Right lobe of liver (tissue), 6 donors: Measurements from ENCODE around the gene MRPL57. TPM values are rescaled to one million over a fixed set of nuclear protein-coding genes. Genes with fewer than 3 reads are reported as not detected.
"Not testable (repeated sequence)": the region's sequence is repeated elsewhere in the genome, so short reads cannot be mapped to it uniquely, and the experiment has no call there.

Experiments
- ATAC-seq, 4 donors: fragments of 200-7000 bp; cut with Tn5 transposase; one replicate each; pipeline ENCODE4 v1.9.1; 2020; ENCODE audit warnings: mild to moderate bottlenecking in 4 of 4, moderate library complexity in 4 of 4
- DNase-seq, 3 donors: peaks; one replicate each; pipeline ENCODE4 v3.0.0-alpha.2; 2020
- H3K27ac ChIP-seq, 3 donors: fragments of 200-600 bp; one replicate each; pipeline ENCODE4 v1.8.0; 2022
- H3K27me3 ChIP-seq, 2 donors: fragments of 200-600 bp; one replicate each; pipeline ENCODE4 v1.8.0; 2022
- H3K36me3 ChIP-seq, 4 donors: fragments of 200-600 bp; sonication (generic) in 1 of 4; one replicate each; pipeline versions ENCODE4 v1.5.1 to v1.8.0; 2017 to 2022; ENCODE audit warnings: control low read depth in 1 of 4
- H3K4me1 ChIP-seq, 4 donors: fragments of 200-600 bp; sonication (generic) in 1 of 4; one replicate each; pipeline versions ENCODE4 v1.5.1 to v1.8.0; 2017 to 2022; ENCODE audit warnings: control low read depth in 1 of 4
- H3K4me3 ChIP-seq, 3 donors: fragments of 200-600 bp; one replicate each; pipeline ENCODE4 v1.8.0; 2022
- H3K9me3 ChIP-seq, 4 donors: fragments of 200-600 bp; sonication (generic) in 1 of 4; one replicate each; pipeline versions ENCODE4 v1.5.1 to v1.8.0; 2017 to 2022; ENCODE audit warnings: control low read depth in 1 of 4
- CTCF ChIP-seq, 4 donors: fragments of 200-600 bp in 3 of 4; fragments of 450-650 bp in 1 of 4; IDR thresholded peaks; one replicate each; pipeline versions ENCODE4 v1.5.1 to v1.8.0; 2016 to 2022; ENCODE audit warnings: antibody characterized with exemption in 4 of 4, mild to moderate bottlenecking in 2 of 4
- POLR2A ChIP-seq: fragments of 450-650 bp; IDR thresholded peaks from one replicate; pipeline ENCODE4 v1.6.1; 2017; ENCODE audit warnings: antibody characterized with exemption, mild to moderate bottlenecking
- WGBS: methylation state at CpG from one replicate; pipeline ENCODE4 v1.1.6; 2018; ENCODE audit warnings: low coverage, low lambda C conversion rate; ENCODE audit not compliant: insufficient coverage; ENCODE audit errors: missing lambda C conversion rate; 5-methylcytosine and 5-hydroxymethylcytosine counted together
- intact Hi-C, 2 donors: fragments of 100-400 bp; cut with DNase I; formaldehyde crosslinking; loops; one replicate each; pipeline versions ENCODE4 v1.11.2 to v1.14.1; 2022
- total RNA-seq, 6 experiments: library from RNA; depleted of rRNA in 2 of 6; stranded (reverse); fragments of >200 nt in 2 of 6; fragmentation: NEBNext Ultra II Directional in 3 of 6; extraction: Animal tissue kit (Norgen Biotek cat#: 25700) in 3 of 6; gene quantifications; one replicate each; pipeline versions ENCODE4 v1.1.0 to v1.2.4, GENCODE V29; 2016 to 2023
- donor health status: DM: no; HTN: yes; CAD: no.
- donor health status: DM: no; HTN: no; CAD: no.
- donor health status: DM: no; HTN: no; CAD: no.
- donor health status: DM: no; HTN: yes; CAD: no.
- donor health status: DM: no; HTN: yes; CAD: no.

MRPL57 gene
- total RNA-seq, 6 experiments from 2014 or later, result 10.6 to 38.7 (median 13.6) TPM

- DNase-seq (no peak), ATAC-seq (no peak)
- Histone ChIP-seq H3K36me3 (no peaks in the 10 kb centered on the region), H3K9me3 (no peaks in the 10 kb centered on the region), H3K27me3 (no peaks in the 10 kb centered on the region), H3K4me3 (peak overlapping the region; percentile 82 to 95 (median 94)), H3K27ac (peak overlapping the region in 1 of 3 donors; percentile 91), H3K4me1 (peaks cover 0 to 14% (median 0%) of the 10 kb centered on the region in 4 donors)
- TF ChIP-seq POLR2A (no peak), CTCF (IDR thresholded peaks at IDR 0.05) (no peak)
- intact Hi-C loops, result no loop called here
- 2% methylated on average over 12 of the region's 13 CpGs for WGBS
Measured at GRCh38 chr13:21175656-21176214, 723 bp upstream of the MRPL57 start.

- intact Hi-C loops, result no loop called here
Measured at GRCh38 chr13:21176982-21177284, 475 bp downstream of the MRPL57 start.

GRCh38 chr13:21181671-21182070, 5.2 kb downstream of the MRPL57 start:
- DNase-seq (no peak), ATAC-seq (no peak)
- H3K27ac ChIP-seq, result no peak overlapping the region
- no peaks in the 10 kb centered on the region for H3K9me3 ChIP-seq
- H3K4me1 ChIP-seq, result peaks cover 0 to 6% (median 0%) of the 10 kb centered on the region in 4 donors
- no peaks in the 10 kb centered on the region for H3K27me3 ChIP-seq
- no peak for TF ChIP-seq POLR2A
- TF ChIP-seq CTCF (IDR thresholded peaks at IDR 0.05), result no peak
- no peak overlapping the region for H3K4me3 ChIP-seq
- no peaks in the 10 kb centered on the region for H3K36me3 ChIP-seq
- WGBS, result 76% methylated on average over 2 of the region's 2 CpGs
- intact Hi-C loops, result no loop called here

More at GRCh38 chr13:21176982-21177284, 475 bp downstream of the MRPL57 start:
- no peaks in the 10 kb centered on the region for H3K36me3 ChIP-seq
- H3K9me3 ChIP-seq, result no peaks in the 10 kb centered on the region
- H3K4me1 ChIP-seq, result peaks cover 0 to 14% (median 0%) of the 10 kb centered on the region in 4 donors
- DNase-seq, result no peak
- TF ChIP-seq POLR2A (no peak), CTCF (IDR thresholded peaks at IDR 0.05) (no peak)
- peak; percentile 51 to 60 (median 54) for ATAC-seq
- WGBS, result 0% methylated on average over 11 of the region's 26 CpGs
- H3K4me3 ChIP-seq, result peak overlapping the region; percentile 82 to 95 (median 94)
- H3K27me3 ChIP-seq, result no peaks in the 10 kb centered on the region
- H3K27ac ChIP-seq, result peak overlapping the region; percentile 82 to 91 (median 91)

DNA sequence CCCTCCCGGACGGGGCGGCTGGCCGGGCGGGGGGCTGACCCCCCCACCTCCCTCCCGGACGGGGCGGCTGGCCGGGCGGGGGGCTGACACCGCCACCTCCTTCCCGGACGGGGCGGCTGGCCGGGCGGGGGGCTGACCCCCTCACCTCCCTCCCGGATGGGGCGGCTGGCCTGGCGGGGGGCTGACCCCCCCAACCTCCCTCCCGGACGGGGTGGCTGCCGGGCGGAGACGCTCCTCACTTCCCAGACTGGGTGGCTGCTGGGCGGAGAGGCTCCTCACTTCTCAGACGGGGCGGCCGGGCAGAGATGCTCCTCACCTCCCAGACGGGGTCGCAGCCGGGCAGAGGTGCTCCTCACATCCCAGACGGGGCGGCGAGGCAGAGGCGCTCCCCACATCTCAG, 10.0 kb downstream of the MRPL57 start:
- H3K36me3 ChIP-seq, H3K27me3 ChIP-seq, intact Hi-C loops, H3K4me1 ChIP-seq, H3K4me3 ChIP-seq, H3K9me3 ChIP-seq, ATAC-seq, DNase-seq, H3K27ac ChIP-seq: not testable (repeated sequence)
- WGBS, result no CpG with 5 or more reads among the region's 35 CpGs

GRCh38 chr13:21194756-21195155, 18.3 kb downstream of the MRPL57 start:
- H3K4me3 ChIP-seq, H3K27ac ChIP-seq, ATAC-seq, DNase-seq, H3K36me3 ChIP-seq, intact Hi-C loops, H3K9me3 ChIP-seq, H3K4me1 ChIP-seq, H3K27me3 ChIP-seq: not testable (repeated sequence)
- WGBS, result 93% methylated on average over 2 of the region's 2 CpGs

DNA sequence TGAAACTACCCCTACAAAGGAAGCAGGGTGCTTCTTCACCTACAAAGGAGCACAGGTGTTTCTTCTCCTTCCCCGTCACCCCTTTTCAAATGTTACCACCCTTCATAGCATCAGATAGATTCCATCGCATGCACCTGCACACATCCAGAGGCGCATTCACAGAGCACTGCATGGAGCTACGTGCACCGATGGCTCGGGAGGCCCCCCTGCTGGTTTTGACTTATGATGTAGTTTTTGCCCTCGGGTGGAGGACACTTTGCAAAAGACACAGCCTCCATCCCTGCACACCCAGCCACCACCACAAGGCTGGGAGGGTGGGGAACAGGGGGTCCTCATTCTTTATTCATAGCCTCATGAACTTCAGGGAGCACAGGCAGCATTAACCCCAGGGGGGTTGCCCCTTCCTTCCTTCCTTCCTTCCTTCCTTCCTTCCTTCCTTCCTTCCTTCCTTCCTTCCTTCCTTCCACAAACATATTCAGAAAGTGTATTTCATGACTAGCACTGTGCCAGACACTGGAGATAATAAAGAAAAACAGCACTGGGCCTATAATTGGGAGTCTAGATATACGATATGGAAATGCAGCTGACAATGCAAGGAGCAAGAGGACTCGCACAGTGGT, 21.3 kb downstream of the MRPL57 start:
- H3K36me3 ChIP-seq, H3K4me1 ChIP-seq, H3K9me3 ChIP-seq, intact Hi-C loops, H3K27me3 ChIP-seq, ATAC-seq, H3K27ac ChIP-seq, H3K4me3 ChIP-seq, DNase-seq: not testable (repeated sequence)
- WGBS, result 81% methylated on average over 9 of the region's 9 CpGs

DNA sequence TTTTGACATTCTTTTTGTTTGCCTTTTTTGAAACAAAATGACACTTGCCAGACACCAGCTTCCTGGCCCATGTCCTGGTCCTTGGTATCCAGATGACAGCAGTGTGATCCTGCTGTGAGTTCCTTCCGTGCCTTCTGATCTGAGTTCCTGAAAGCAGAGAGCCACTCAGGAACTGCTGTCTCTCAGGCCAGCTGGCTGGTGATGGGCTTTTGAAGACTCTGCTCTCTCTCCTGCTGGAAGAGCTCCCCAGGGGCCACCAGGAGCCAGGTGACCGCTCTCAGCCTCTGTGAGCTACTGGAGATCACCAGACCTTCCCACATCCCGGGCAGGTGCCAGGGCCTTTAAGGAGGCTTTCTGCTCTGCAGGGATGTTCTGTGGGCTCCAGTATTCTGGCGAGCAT, 21.9 kb downstream of the MRPL57 start:
- H3K9me3 ChIP-seq, H3K27ac ChIP-seq, ATAC-seq, H3K4me1 ChIP-seq, H3K36me3 ChIP-seq, DNase-seq, H3K27me3 ChIP-seq, intact Hi-C loops, H3K4me3 ChIP-seq: not testable (repeated sequence)
- no CpG with 5 or more reads among the region's 4 CpGs for WGBS

DNA sequence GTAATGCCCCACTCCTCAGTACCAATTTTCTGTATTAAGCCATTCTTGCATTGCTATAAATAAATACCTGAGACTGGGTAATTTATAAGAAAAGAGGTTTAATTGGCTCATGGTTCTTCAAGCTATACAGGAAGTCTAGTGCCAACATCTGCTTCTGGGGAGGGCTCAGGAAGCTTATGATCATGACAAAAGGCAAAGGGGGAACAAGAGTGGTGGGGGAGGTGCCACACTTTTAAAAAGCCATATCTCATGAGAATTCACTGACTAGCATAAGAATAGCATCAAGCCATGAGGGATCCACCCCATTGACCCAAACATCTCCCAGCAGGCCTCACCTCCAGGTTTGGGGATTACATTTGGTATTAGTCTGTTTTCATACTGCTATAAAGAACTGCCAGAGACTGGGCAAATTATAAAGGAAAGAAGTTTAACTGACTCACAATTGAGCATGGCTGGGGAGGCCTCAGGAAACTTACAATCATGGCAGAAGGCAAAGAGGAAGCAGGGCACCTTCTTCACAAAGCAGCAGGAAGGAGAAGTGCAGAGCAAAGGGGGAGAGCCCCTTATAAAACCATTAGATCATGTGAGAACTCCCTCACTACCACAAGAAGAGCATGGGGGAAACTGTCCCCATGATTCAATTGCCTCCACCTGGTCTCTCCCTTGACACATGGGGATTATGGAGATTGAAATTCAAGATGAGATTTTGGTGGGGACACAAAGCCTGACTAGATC, 25.2 kb downstream of the MRPL57 start:
- H3K27ac ChIP-seq, ATAC-seq, H3K4me3 ChIP-seq, DNase-seq, H3K27me3 ChIP-seq, H3K9me3 ChIP-seq, H3K4me1 ChIP-seq, intact Hi-C loops, H3K36me3 ChIP-seq: not testable (repeated sequence)
